ENCODE results near the gene DDX54.

DDX54 gene

GRCh38 chr12:113163030-113163360, 22.3 kb downstream of the DDX54 start:
- H3K4me1 ChIP-seq, result no peaks in the 10 kb centered on the region
- H3K27me3 ChIP-seq, result peaks cover 0 to 12% of the 10 kb centered on the region in 2 donors
- intact Hi-C loops (cut with DNase I; ENCODE audit: low total_unique reads), result loop anchor here (5.0 kb wide), 1 partner anchor 111 kb away; no protein-coding TSS in a partner anchor
- no peaks in the 10 kb centered on the region for H3K9me3 ChIP-seq
- no peak for TF ChIP-seq CTCF (IDR thresholded peaks at IDR 0.05)
- no peak for DNase-seq
- no peak overlapping the region for H3K27ac ChIP-seq
- H3K4me3 ChIP-seq, result no peak overlapping the region
- peaks cover 96 to 100% (median 100%) of the 10 kb centered on the region in 3 donors for H3K36me3 ChIP-seq

- Histone ChIP-seq H3K4me3 (no peak overlapping the region), H3K27me3 (peaks cover 0 to 12% of the 10 kb centered on the region in 2 donors), H3K4me1 (no peaks in the 10 kb centered on the region), H3K27ac (no peak overlapping the region), H3K9me3 (no peaks in the 10 kb centered on the region), H3K36me3 (peaks cover 89 to 100% (median 95%) of the 10 kb centered on the region in 3 donors)
- intact Hi-C loops (cut with DNase I; ENCODE audit: low total_unique reads), result loop anchor here (5.0 kb wide), 1 partner anchor 110 kb away; no protein-coding TSS in a partner anchor
- no peak for DNase-seq
- TF ChIP-seq CTCF (IDR thresholded peaks at IDR 0.05), result no peak
Observed at GRCh38 chr12:113162102-113163029, 22.9 kb downstream of the DDX54 start.

GRCh38 chr12:113161415-113162016, 23.8 kb downstream of the DDX54 start:
- peaks cover 81 to 95% (median 87%) of the 10 kb centered on the region in 3 donors for H3K36me3 ChIP-seq
- no peak for TF ChIP-seq CTCF (IDR thresholded peaks at IDR 0.05)
- DNase-seq, result no peak

GRCh38 chr12:113159937-113160336, 25.3 kb downstream of the DDX54 start:
- Histone ChIP-seq H3K36me3 (peaks cover 65 to 79% (median 71%) of the 10 kb centered on the region in 3 donors), H3K4me1 (peaks cover 0 to 3% (median under 1%) of the 10 kb centered on the region in 4 donors), H3K27ac (no peak overlapping the region), H3K27me3 (peaks cover 0 to 18% of the 10 kb centered on the region in 2 donors), H3K4me3 (no peak overlapping the region), H3K9me3 (no peaks in the 10 kb centered on the region)
- intact Hi-C loops (cut with DNase I; ENCODE audit: low total_unique reads), result loop anchor here (5.0 kb wide), 1 partner anchor 108 kb away; no protein-coding TSS in a partner anchor
- no peak for DNase-seq
- TF ChIP-seq CTCF (IDR thresholded peaks at IDR 0.05), result no peak

More at GRCh38 chr12:113161415-113162016, 23.8 kb downstream of the DDX54 start:
- Histone ChIP-seq H3K4me1 (no peaks in the 10 kb centered on the region), H3K27me3 (peaks cover 0 to 12% of the 10 kb centered on the region in 2 donors), H3K4me3 (no peak overlapping the region), H3K27ac (no peak overlapping the region), H3K9me3 (no peaks in the 10 kb centered on the region)
- intact Hi-C loops (cut with DNase I; ENCODE audit: low total_unique reads), result loop anchor here (5.0 kb wide), 1 partner anchor 109 kb away; no protein-coding TSS in a partner anchor

- Histone ChIP-seq H3K36me3 (peaks cover 53 to 66% (median 58%) of the 10 kb centered on the region in 3 donors), H3K27ac (no peak overlapping the region), H3K9me3 (no peaks in the 10 kb centered on the region), H3K4me3 (no peak overlapping the region), H3K4me1 (peaks cover 0 to 14% (median 6%) of the 10 kb centered on the region in 4 donors), H3K27me3 (peaks cover 0 to 28% of the 10 kb centered on the region in 2 donors)
- intact Hi-C loops (cut with DNase I; ENCODE audit: low total_unique reads), result no loop called here
- no peak for DNase-seq
- no peak for TF ChIP-seq CTCF (IDR thresholded peaks at IDR 0.05)
Observed at GRCh38 chr12:113158439-113159203, 26.7 kb downstream of the DDX54 start.
